HL-60 (cell line): ENCODE results near the gene XCR1.

Experiments
- POLR2AphosphoS5 ChIP-seq: IDR thresholded peaks from 2 replicates; pipeline ENCODE4 v1.6.1; 2012; ENCODE audit warnings: low read depth
- TF ChIP-seq, protein P1 (sequence below): IDR thresholded peaks from one replicate; pipeline ENCODE4 v1.5.1; 2011; ENCODE audit warnings: low read length, control low read depth, inconsistent platforms; ENCODE audit not compliant: insufficient read depth

DNA sequence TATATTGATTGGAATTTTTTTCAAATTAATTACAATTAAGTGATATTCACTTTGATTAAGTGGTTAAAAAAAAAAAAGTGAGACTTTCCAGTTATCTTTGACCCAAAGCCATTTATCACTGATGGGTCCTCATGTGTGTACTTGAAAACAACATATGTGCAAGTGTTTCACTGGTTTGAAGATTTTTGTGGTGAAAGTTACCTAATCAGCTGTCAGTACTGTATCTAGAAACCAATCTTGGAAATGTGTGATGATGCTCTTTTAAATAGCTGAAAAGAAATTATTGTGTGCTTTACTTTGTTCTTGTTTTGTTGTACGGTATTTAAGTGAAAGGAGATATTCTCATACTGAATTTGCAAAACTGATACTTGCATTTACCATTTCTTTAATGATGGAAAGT lies 11.6 kb upstream of the XCR1 start:
- TF ChIP-seq, protein P1, sequence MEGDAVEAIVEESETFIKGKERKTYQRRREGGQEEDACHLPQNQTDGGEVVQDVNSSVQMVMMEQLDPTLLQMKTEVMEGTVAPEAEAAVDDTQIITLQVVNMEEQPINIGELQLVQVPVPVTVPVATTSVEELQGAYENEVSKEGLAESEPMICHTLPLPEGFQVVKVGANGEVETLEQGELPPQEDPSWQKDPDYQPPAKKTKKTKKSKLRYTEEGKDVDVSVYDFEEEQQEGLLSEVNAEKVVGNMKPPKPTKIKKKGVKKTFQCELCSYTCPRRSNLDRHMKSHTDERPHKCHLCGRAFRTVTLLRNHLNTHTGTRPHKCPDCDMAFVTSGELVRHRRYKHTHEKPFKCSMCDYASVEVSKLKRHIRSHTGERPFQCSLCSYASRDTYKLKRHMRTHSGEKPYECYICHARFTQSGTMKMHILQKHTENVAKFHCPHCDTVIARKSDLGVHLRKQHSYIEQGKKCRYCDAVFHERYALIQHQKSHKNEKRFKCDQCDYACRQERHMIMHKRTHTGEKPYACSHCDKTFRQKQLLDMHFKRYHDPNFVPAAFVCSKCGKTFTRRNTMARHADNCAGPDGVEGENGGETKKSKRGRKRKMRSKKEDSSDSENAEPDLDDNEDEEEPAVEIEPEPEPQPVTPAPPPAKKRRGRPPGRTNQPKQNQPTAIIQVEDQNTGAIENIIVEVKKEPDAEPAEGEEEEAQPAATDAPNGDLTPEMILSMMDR, result no peak
- no peak for TF ChIP-seq POLR2AphosphoS5
